LHCN-M2 (cell line): ENCODE results near the gene RNF223. TPM values are rescaled to one million over a fixed set of nuclear protein-coding genes. Genes with fewer than 3 reads are reported as not detected.
"Not testable (repeated sequence)": the region's sequence is repeated elsewhere in the genome, so short reads cannot be mapped to it uniquely, and the experiment has no call there.

Experiments used
- DNase-seq: peaks from one replicate; pipeline ENCODE4 v3.0.0-alpha.2; 2012; ENCODE audit warnings: low read depth
- total RNA-seq: library from RNA; depleted of rRNA; stranded (reverse); fragments of >200 nt; gene quantifications from 2 replicates; pipeline ENCODE4 v1.2.3, GENCODE V29; 2014; rRNA removed

Gene RNF223
- total RNA-seq, 1 experiment from 2014 or later, result not detected

GRCh38 chr1:1030867-1031658 lies 43.0 kb downstream of the RNF223 start:
- not testable (repeated sequence) for DNase-seq

- DNase-seq, result no peak
These were observed 46.3 kb downstream of the RNF223 start for GRCh38 chr1:1027791-1028190.

GRCh38 chr1:1026599-1027413 lies 47.3 kb downstream of the RNF223 start:
- DNase-seq, result no peak

GRCh38 chr1:1025730-1026129 lies 48.4 kb downstream of the RNF223 start:
- no peak for DNase-seq

GRCh38 chr1:1024771-1025699 lies 49.1 kb downstream of the RNF223 start:
- DNase-seq, result no peak

GRCh38 chr1:1024149-1024770 lies 49.8 kb downstream of the RNF223 start:
- DNase-seq, result no peak

- no peak for DNase-seq
These were observed 50.4 kb downstream of the RNF223 start for GRCh38 chr1:1023700-1024099.

- no peak for DNase-seq
These were observed 51.6 kb downstream of the RNF223 start for GRCh38 chr1:1022302-1023009.

- DNase-seq, result no peak
These were observed 52.2 kb downstream of the RNF223 start for GRCh38 chr1:1021920-1022259.

GRCh38 chr1:1021010-1021919 lies 52.8 kb downstream of the RNF223 start:
- peak; percentile 61 for DNase-seq

Other genes with a start within 250 kb of the RNF223 start
- gene SAMD11, start 150.4 kb downstream of the RNF223 start, total RNA-seq, result 1.1 and 3.4 TPM in 2 replicates
- gene NOC2L, start 115.0 kb downstream of the RNF223 start, total RNA-seq, result 100 and 118 TPM in 2 replicates
- 13.7 and 22.8 TPM in 2 replicates for gene KLHL17, start 113.7 kb downstream of the RNF223 start, total RNA-seq
- gene PLEKHN1, start 107.8 kb downstream of the RNF223 start, total RNA-seq, result 0.19 and 0.40 TPM in 2 replicates
- not detected in 2 replicates for gene PERM1, start 92.2 kb downstream of the RNF223 start, total RNA-seq
- gene HES4, start 74.2 kb downstream of the RNF223 start, total RNA-seq, result 2.4 and 2.9 TPM in 2 replicates
- gene ISG15, start 60.8 kb downstream of the RNF223 start, total RNA-seq, result 77.6 and 161 TPM in 2 replicates
- gene AGRN, start 54.2 kb downstream of the RNF223 start, total RNA-seq, result 13.3 and 15.5 TPM in 2 replicates
- 18.8 and 26.5 TPM in 2 replicates for gene C1orf159, start 41.8 kb upstream of the RNF223 start, total RNA-seq
- gene TTLL10, start 99.6 kb upstream of the RNF223 start, total RNA-seq, result not detected in 2 replicates
- gene TNFRSF18, start 132.3 kb upstream of the RNF223 start, total RNA-seq, result not detected in 2 replicates
- 0.17 and 0.32 TPM in 2 replicates for gene TNFRSF4, start 139.8 kb upstream of the RNF223 start, total RNA-seq
- 142 and 150 TPM in 2 replicates for gene SDF4, start 157.7 kb upstream of the RNF223 start, total RNA-seq
- 58.0 and 58.3 TPM in 2 replicates for gene B3GALT6, start 157.9 kb upstream of the RNF223 start, total RNA-seq
- 0.57 TPM in 1 of 2 replicates, not detected in the other for gene C1QTNF12, start 172.4 kb upstream of the RNF223 start, total RNA-seq
- 57.4 and 62.3 TPM in 2 replicates for gene UBE2J2, start 199.5 kb upstream of the RNF223 start, total RNA-seq
- gene SCNN1D, start 206.1 kb upstream of the RNF223 start, total RNA-seq, result 1.5 and 4.1 TPM in 2 replicates
- 71.0 and 76.4 TPM in 2 replicates for gene ACAP3, start 233.6 kb upstream of the RNF223 start, total RNA-seq
- gene PUSL1, start 234.3 kb upstream of the RNF223 start, total RNA-seq, result 31.8 and 34.3 TPM in 2 replicates